WTC11 (cell line): ENCODE data around the gene SLC29A4.

Experiments
- CREM ChIP-seq: sonication (generic); formaldehyde crosslinking; IDR thresholded peaks from 2 replicates; pipeline ENCODE4 v1.8.1; 2022; ENCODE audit warnings: mild to moderate bottlenecking, missing genetic modification reagents, moderate library complexity
- CTCF ChIP-seq: fragments of 200-600 bp; IDR thresholded peaks from 2 replicates; pipeline ENCODE4 v1.8.0; 2022; ENCODE audit warnings: antibody characterized with exemption
- E2F1 ChIP-seq: sonication (generic); formaldehyde crosslinking; IDR thresholded peaks from 2 replicates; pipeline ENCODE4 v1.8.0; 2022; ENCODE audit warnings: mild to moderate bottlenecking, missing genetic modification reagents
- ETV6 ChIP-seq: sonication (generic); formaldehyde crosslinking; IDR thresholded peaks from 2 replicates; pipeline ENCODE4 v1.8.1; 2022; ENCODE audit warnings: mild to moderate bottlenecking, missing genetic modification reagents
- FOXK1 ChIP-seq: sonication (generic); formaldehyde crosslinking; IDR thresholded peaks from 2 replicates; pipeline ENCODE4 v1.8.0; 2022; ENCODE audit warnings: mild to moderate bottlenecking, moderate library complexity, missing genetic modification reagents
- GABPB1 ChIP-seq: sonication (generic); formaldehyde crosslinking; IDR thresholded peaks from 2 replicates; pipeline ENCODE4 v1.8.1; 2023; ENCODE audit warnings: mild to moderate bottlenecking, missing genetic modification reagents
- PREB ChIP-seq: sonication (generic); formaldehyde crosslinking; IDR thresholded peaks from 2 replicates; pipeline ENCODE4 v1.8.1; 2022; ENCODE audit warnings: mild to moderate bottlenecking, missing genetic modification reagents, moderate library complexity, borderline replicate concordance
- SP1 ChIP-seq: sonication (generic); formaldehyde crosslinking; conservative IDR thresholded peaks from 2 replicates; pipeline ENCODE4 v1.8.1; 2022; ENCODE audit warnings: missing genetic modification reagents
- ZNF121 ChIP-seq: sonication (generic); formaldehyde crosslinking; IDR thresholded peaks from 2 replicates; pipeline ENCODE4 v1.8.0; 2023; ENCODE audit warnings: missing genetic modification reagents
- ZNF263 ChIP-seq: sonication (generic); formaldehyde crosslinking; IDR thresholded peaks from 2 replicates; pipeline ENCODE4 v1.8.1; 2022; ENCODE audit warnings: low read depth, mild to moderate bottlenecking, moderate library complexity, missing genetic modification reagents
- TF ChIP-seq, protein P1 (sequence below): sonication (generic); formaldehyde crosslinking; IDR thresholded peaks from 2 replicates; pipeline ENCODE4 v1.8.1; 2023; ENCODE audit warnings: mild to moderate bottlenecking, moderate library complexity, missing genetic modification reagents

- no peak for TF ChIP-seq CTCF
- TF ChIP-seq E2F1 (CRISPR knock-in tag), result no peak
- no peak for TF ChIP-seq FOXK1 (CRISPR knock-in tag)
- no peak for TF ChIP-seq CREM (CRISPR knock-in tag)
- TF ChIP-seq ZNF121 (CRISPR knock-in tag), result no peak
- TF ChIP-seq GABPB1 (CRISPR knock-in tag), result no peak
- TF ChIP-seq ETV6 (CRISPR knock-in tag), result no peak
- TF ChIP-seq, protein P1, sequence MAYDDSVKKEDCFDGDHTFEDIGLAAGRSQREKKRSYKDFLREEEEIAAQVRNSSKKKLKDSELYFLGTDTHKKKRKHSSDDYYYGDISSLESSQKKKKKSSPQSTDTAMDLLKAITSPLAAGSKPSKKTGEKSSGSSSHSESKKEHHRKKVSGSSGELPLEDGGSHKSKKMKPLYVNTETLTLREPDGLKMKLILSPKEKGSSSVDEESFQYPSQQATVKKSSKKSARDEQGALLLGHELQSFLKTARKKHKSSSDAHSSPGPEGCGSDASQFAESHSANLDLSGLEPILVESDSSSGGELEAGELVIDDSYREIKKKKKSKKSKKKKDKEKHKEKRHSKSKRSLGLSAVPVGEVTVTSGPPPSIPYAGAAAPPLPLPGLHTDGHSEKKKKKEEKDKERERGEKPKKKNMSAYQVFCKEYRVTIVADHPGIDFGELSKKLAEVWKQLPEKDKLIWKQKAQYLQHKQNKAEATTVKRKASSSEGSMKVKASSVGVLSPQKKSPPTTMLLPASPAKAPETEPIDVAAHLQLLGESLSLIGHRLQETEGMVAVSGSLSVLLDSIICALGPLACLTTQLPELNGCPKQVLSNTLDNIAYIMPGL, result no peak
- TF ChIP-seq ZNF263 (CRISPR knock-in tag), result no peak
- no peak for TF ChIP-seq PREB (CRISPR knock-in tag)
- TF ChIP-seq SP1, result no peak
Measured at GRCh38 chr7:5291301-5291700, 8.6 kb downstream of the SLC29A4 start.
